ENCODE data around the gene SLIT1.

SLIT1 gene

GRCh38 chr10:97134983-97135382 is 50.8 kb downstream of the SLIT1 start:
- Histone ChIP-seq H3K36me3 (ENCODE audit: control insufficient read depth, low read depth, low read length) (no peaks in the 10 kb centered on the region), H3K27ac (ENCODE audit: low read length) (no peak overlapping the region), H3K4me3 (ENCODE audit: low read length) (no peak overlapping the region), H3K4me1 (ENCODE audit: control insufficient read depth, low read depth, low read length) (peaks cover 4% of the 10 kb centered on the region), H3K9me3 (ENCODE audit: control insufficient read depth, low read depth, low read length) (no peaks in the 10 kb centered on the region), H3K27me3 (ENCODE audit: control insufficient read depth, insufficient read depth, low read length) (peaks cover 13% of the 10 kb centered on the region), H3K9ac (ENCODE audit: low read length) (no peak overlapping the region)

DNA sequence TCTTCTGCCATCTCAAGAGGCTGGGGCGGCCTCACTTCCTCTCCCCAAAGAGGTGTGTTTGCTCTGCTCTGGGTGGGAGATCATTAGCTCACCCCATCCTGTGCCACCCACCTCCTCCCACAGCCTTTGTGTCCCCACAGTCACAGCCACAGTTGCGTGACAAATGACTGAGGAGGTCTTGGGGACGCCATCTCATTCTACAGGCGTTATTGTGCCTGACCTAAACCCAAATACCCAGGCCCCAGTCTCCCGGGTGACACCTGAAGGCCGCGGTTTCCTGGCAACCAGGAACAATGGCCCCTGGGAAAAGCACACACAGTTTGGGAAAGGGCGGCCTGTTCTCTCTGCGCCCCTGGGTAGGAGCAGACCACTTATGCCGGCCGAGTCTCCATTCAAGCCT is 51.6 kb downstream of the SLIT1 start:
- no peak overlapping the region for H3K4me3 ChIP-seq (ENCODE audit: low read length)
- H3K36me3 ChIP-seq (ENCODE audit: control insufficient read depth, low read depth, low read length) = no peaks in the 10 kb centered on the region
- H3K9me3 ChIP-seq (ENCODE audit: control insufficient read depth, low read depth, low read length) = no peaks in the 10 kb centered on the region
- H3K27me3 ChIP-seq (ENCODE audit: control insufficient read depth, insufficient read depth, low read length) = peaks cover 4% of the 10 kb centered on the region
- no peak overlapping the region for H3K27ac ChIP-seq (ENCODE audit: low read length)
- H3K4me1 ChIP-seq (ENCODE audit: control insufficient read depth, low read depth, low read length) = no peaks in the 10 kb centered on the region
- H3K9ac ChIP-seq (ENCODE audit: low read length) = no peak overlapping the region

DNA sequence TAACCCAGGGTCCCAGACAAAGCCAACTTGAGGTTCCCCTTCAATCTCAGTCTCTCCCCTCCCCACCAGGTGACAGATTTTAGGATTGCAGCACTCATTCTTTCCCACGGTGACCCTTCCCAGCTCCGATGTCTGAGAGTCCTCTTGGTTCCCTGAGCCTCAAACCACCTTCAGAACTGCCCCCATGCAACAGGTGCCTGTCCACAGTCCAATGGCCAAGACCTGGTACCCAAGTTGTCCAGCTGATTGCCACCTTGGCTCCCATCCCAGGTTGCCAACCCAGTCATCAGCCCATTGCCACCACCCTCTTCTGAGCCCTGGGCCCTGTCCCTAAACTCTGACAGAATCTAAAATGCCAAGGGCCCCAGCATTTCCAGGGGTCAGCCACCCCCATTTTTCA is 53.5 kb downstream of the SLIT1 start:
- H3K4me3 ChIP-seq (ENCODE audit: low read length) = no peak overlapping the region
- H3K4me1 ChIP-seq (ENCODE audit: control insufficient read depth, low read depth, low read length) = no peaks in the 10 kb centered on the region
- no peak overlapping the region for H3K27ac ChIP-seq (ENCODE audit: low read length)
- H3K36me3 ChIP-seq (ENCODE audit: control insufficient read depth, low read depth, low read length) = no peaks in the 10 kb centered on the region
- no peaks in the 10 kb centered on the region for H3K9me3 ChIP-seq (ENCODE audit: control insufficient read depth, low read depth, low read length)
- no peak overlapping the region for H3K9ac ChIP-seq (ENCODE audit: low read length)
- no peaks in the 10 kb centered on the region for H3K27me3 ChIP-seq (ENCODE audit: control insufficient read depth, insufficient read depth, low read length)

GRCh38 chr10:97131666-97132065 is 54.1 kb downstream of the SLIT1 start:
- Histone ChIP-seq H3K9me3 (ENCODE audit: control insufficient read depth, low read depth, low read length) (no peaks in the 10 kb centered on the region), H3K36me3 (ENCODE audit: control insufficient read depth, low read depth, low read length) (no peaks in the 10 kb centered on the region), H3K27me3 (ENCODE audit: control insufficient read depth, insufficient read depth, low read length) (no peaks in the 10 kb centered on the region), H3K4me3 (ENCODE audit: low read length) (no peak overlapping the region), H3K9ac (ENCODE audit: low read length) (no peak overlapping the region), H3K4me1 (ENCODE audit: control insufficient read depth, low read depth, low read length) (no peaks in the 10 kb centered on the region), H3K27ac (ENCODE audit: low read length) (no peak overlapping the region)

- Histone ChIP-seq H3K36me3 (ENCODE audit: control insufficient read depth, low read depth, low read length) (no peaks in the 10 kb centered on the region), H3K4me1 (ENCODE audit: control insufficient read depth, low read depth, low read length) (no peaks in the 10 kb centered on the region), H3K27ac (ENCODE audit: low read length) (no peak overlapping the region), H3K27me3 (ENCODE audit: control insufficient read depth, insufficient read depth, low read length) (no peaks in the 10 kb centered on the region), H3K9me3 (ENCODE audit: control insufficient read depth, low read depth, low read length) (no peaks in the 10 kb centered on the region), H3K4me3 (ENCODE audit: low read length) (no peak overlapping the region), H3K9ac (ENCODE audit: low read length) (no peak overlapping the region)
Measured at GRCh38 chr10:97131181-97131628, 54.6 kb downstream of the SLIT1 start.

DNA sequence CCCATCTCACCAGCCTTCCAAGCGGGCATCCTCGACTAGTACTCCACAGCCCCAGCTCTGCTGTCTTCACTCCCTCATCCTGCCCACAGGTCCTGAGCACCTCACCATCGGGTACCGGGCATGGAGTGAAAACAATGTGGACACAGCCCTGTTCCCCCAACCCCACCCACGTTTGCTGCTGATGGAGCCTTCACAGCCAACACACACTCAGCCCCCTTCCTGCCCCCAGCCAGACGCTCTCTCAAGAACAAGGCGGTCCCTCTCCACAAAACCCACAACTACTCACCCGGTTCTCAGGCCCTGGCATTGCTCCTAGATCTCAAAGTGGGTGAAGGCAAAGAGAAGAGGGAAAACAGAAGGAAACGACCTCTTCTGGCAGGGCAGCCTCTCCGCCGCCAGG is 56.1 kb downstream of the SLIT1 start:
- Histone ChIP-seq H3K27me3 (ENCODE audit: control insufficient read depth, insufficient read depth, low read length) (no peaks in the 10 kb centered on the region), H3K4me1 (ENCODE audit: control insufficient read depth, low read depth, low read length) (no peaks in the 10 kb centered on the region), H3K9me3 (ENCODE audit: control insufficient read depth, low read depth, low read length) (no peaks in the 10 kb centered on the region), H3K27ac (ENCODE audit: low read length) (no peak overlapping the region), H3K36me3 (ENCODE audit: control insufficient read depth, low read depth, low read length) (no peaks in the 10 kb centered on the region), H3K9ac (ENCODE audit: low read length) (no peak overlapping the region), H3K4me3 (ENCODE audit: low read length) (no peak overlapping the region)

GRCh38 chr10:97128516-97129154 is 57.1 kb downstream of the SLIT1 start:
- no peaks in the 10 kb centered on the region for H3K36me3 ChIP-seq (ENCODE audit: control insufficient read depth, low read depth, low read length)
- no peaks in the 10 kb centered on the region for H3K27me3 ChIP-seq (ENCODE audit: control insufficient read depth, insufficient read depth, low read length)
- no peak overlapping the region for H3K4me3 ChIP-seq (ENCODE audit: low read length)
- no peak overlapping the region for H3K27ac ChIP-seq (ENCODE audit: low read length)
- no peak overlapping the region for H3K9ac ChIP-seq (ENCODE audit: low read length)
- no peaks in the 10 kb centered on the region for H3K9me3 ChIP-seq (ENCODE audit: control insufficient read depth, low read depth, low read length)
- no peaks in the 10 kb centered on the region for H3K4me1 ChIP-seq (ENCODE audit: control insufficient read depth, low read depth, low read length)

DNA sequence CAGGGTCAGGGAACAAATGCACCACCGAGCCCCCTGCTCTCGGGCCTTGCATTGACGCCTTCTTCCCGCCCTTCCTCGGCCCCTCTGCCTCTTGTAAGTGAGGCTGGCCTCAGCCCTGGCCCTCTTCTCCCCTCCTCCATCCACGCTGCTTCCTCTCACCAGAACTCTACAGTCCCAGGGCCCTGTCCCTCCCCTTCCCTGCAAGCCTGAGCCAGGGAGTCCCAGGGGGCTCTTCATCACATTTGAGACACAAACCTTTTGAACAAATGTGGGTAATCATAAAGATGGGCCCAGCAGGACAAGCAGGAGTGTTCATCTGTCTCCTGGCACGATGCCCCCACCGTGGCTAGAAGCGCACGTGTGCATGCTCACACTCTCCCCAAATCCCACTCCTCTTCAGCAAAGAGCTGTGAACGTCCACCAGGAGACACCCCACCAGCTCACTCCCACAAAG is 57.7 kb downstream of the SLIT1 start:
- Histone ChIP-seq H3K27me3 (ENCODE audit: control insufficient read depth, insufficient read depth, low read length) (no peaks in the 10 kb centered on the region), H3K4me3 (ENCODE audit: low read length) (no peak overlapping the region), H3K4me1 (ENCODE audit: control insufficient read depth, low read depth, low read length) (no peaks in the 10 kb centered on the region), H3K27ac (ENCODE audit: low read length) (no peak overlapping the region), H3K36me3 (ENCODE audit: control insufficient read depth, low read depth, low read length) (no peaks in the 10 kb centered on the region), H3K9ac (ENCODE audit: low read length) (no peak overlapping the region), H3K9me3 (ENCODE audit: control insufficient read depth, low read depth, low read length) (no peaks in the 10 kb centered on the region)

DNA sequence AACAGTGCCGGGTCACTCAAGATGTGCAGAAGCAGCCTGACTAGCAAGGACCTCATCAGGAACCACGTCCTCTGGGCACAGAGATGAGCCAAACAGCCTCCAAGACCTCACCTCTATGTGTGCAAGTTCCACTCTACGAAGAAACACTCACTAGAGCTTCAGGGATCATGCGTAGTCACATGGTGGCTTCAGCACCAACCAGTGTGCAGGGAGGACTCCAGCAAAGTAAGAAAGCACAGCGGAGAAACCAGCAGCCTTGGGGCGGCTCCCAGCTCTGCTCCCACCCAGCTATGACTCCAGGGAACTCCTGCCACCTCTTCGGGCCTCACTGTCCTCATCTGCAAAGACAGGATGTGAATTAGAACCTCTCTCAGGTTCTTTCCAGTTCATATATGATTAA is 58.2 kb downstream of the SLIT1 start:
- Histone ChIP-seq H3K9ac (ENCODE audit: low read length) (no peak overlapping the region), H3K27me3 (ENCODE audit: control insufficient read depth, insufficient read depth, low read length) (no peaks in the 10 kb centered on the region), H3K27ac (ENCODE audit: low read length) (no peak overlapping the region), H3K4me1 (ENCODE audit: control insufficient read depth, low read depth, low read length) (no peaks in the 10 kb centered on the region), H3K36me3 (ENCODE audit: control insufficient read depth, low read depth, low read length) (no peaks in the 10 kb centered on the region), H3K4me3 (ENCODE audit: low read length) (no peak overlapping the region), H3K9me3 (ENCODE audit: control insufficient read depth, low read depth, low read length) (no peaks in the 10 kb centered on the region)

DNA sequence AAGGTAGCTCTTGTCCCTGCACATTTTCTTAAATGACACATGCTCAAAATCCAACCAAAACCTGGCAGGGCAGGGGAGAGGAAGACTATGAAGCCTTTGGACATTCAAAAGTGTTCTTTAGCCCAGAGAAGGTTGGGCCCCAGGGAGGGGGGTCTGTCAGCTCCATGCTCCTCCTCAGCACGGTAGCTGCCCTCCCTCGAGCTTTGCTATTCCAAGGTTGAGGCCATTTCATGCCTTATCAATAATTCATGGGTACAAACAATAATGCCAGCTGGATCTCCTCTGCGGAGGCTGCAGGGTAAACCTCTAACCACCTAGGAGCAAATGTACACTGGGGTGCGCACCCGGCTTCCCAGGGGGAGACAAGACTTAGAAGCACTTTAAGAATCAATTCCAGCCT is 61.5 kb downstream of the SLIT1 start:
- Histone ChIP-seq H3K9me3 (ENCODE audit: control insufficient read depth, low read depth, low read length) (no peaks in the 10 kb centered on the region), H3K27ac (ENCODE audit: low read length) (no peak overlapping the region), H3K9ac (ENCODE audit: low read length) (no peak overlapping the region), H3K27me3 (ENCODE audit: control insufficient read depth, insufficient read depth, low read length) (no peaks in the 10 kb centered on the region), H3K36me3 (ENCODE audit: control insufficient read depth, low read depth, low read length) (no peaks in the 10 kb centered on the region), H3K4me1 (ENCODE audit: control insufficient read depth, low read depth, low read length) (no peaks in the 10 kb centered on the region), H3K4me3 (ENCODE audit: low read length) (no peak overlapping the region)

GRCh38 chr10:97123765-97124164 is 62.0 kb downstream of the SLIT1 start:
- Histone ChIP-seq H3K4me3 (ENCODE audit: low read length) (no peak overlapping the region), H3K27ac (ENCODE audit: low read length) (no peak overlapping the region), H3K9ac (ENCODE audit: low read length) (no peak overlapping the region), H3K27me3 (ENCODE audit: control insufficient read depth, insufficient read depth, low read length) (no peaks in the 10 kb centered on the region), H3K9me3 (ENCODE audit: control insufficient read depth, low read depth, low read length) (no peaks in the 10 kb centered on the region), H3K36me3 (ENCODE audit: control insufficient read depth, low read depth, low read length) (no peaks in the 10 kb centered on the region), H3K4me1 (ENCODE audit: control insufficient read depth, low read depth, low read length) (no peaks in the 10 kb centered on the region)

GRCh38 chr10:97121041-97121440 is 64.7 kb downstream of the SLIT1 start:
- no peak overlapping the region for H3K27ac ChIP-seq (ENCODE audit: low read length)
- no peak overlapping the region for H3K9ac ChIP-seq (ENCODE audit: low read length)
- H3K27me3 ChIP-seq (ENCODE audit: control insufficient read depth, insufficient read depth, low read length) = no peaks in the 10 kb centered on the region
- no peaks in the 10 kb centered on the region for H3K36me3 ChIP-seq (ENCODE audit: control insufficient read depth, low read depth, low read length)
- no peaks in the 10 kb centered on the region for H3K9me3 ChIP-seq (ENCODE audit: control insufficient read depth, low read depth, low read length)
- no peak overlapping the region for H3K4me3 ChIP-seq (ENCODE audit: low read length)
- no peaks in the 10 kb centered on the region for H3K4me1 ChIP-seq (ENCODE audit: control insufficient read depth, low read depth, low read length)

Data from iPS-18a (cell line).